SW 1271 (cell line): Measurements from ENCODE around the gene JKAMP.
"Not testable (repeated sequence)": the region's sequence is repeated elsewhere in the genome, so short reads cannot be mapped to it uniquely, and the experiment has no call there.

ENCODE experiments used
- DNase-seq, 2 experiments: peaks; one replicate each; lab custom pipeline; 2025; lab: John Stamatoyannopoulos, UW

Gene JKAMP, protein sequence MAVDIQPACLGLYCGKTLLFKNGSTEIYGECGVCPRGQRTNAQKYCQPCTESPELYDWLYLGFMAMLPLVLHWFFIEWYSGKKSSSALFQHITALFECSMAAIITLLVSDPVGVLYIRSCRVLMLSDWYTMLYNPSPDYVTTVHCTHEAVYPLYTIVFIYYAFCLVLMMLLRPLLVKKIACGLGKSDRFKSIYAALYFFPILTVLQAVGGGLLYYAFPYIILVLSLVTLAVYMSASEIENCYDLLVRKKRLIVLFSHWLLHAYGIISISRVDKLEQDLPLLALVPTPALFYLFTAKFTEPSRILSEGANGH

DNA sequence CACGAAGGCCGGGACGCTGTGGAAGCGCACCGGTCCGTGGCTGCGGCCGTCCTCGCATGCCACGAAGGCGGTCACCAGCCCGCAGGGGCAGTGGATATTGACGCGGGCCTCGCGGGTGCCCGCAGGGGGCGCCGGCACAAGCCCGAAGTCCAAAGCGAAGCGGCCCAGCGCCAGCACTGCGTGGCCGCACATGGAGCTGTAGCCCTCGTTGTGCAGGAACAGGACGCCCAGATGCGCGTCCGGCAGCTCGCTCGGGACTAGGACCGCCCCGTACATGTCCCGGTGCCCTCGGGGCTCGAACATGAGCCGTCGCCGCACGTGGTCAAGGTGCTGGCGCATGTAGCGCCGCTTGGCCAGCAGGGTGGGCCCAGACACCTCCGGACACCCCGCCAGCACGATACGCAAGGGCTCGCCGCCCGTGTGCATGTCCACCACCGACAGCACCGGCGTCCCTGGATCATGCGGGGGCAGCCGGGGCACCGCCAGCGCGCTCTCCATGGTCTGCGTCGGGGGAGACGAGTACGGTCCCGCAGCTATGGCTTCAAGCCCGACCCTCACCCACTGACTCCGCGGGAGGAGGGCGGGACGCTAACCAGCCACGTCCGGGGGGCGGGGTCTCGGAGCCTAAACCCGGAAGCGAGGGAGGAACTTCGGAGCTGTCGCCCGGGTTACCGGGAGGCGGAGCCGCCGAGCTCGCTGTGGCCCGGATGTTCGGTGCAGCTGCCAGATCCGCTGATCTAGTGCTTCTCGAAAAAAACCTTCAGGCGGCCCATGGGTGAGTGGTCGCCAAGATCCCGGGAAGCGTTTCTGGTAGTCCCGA, at the start of gene JKAMP, which contains the start of gene L3HYPDH:
Gene JKAMP (plus strand): TSS at position 699 of the 820 bp plus-strand sequence. CDS start 73 bp downstream, at position 772.
Gene L3HYPDH (minus strand): TSS at position 590 of the 820 bp plus-strand sequence. CDS start 92 bp downstream, at position 498.
- DNase-seq, result peak; percentile 85 to 89

DNA sequence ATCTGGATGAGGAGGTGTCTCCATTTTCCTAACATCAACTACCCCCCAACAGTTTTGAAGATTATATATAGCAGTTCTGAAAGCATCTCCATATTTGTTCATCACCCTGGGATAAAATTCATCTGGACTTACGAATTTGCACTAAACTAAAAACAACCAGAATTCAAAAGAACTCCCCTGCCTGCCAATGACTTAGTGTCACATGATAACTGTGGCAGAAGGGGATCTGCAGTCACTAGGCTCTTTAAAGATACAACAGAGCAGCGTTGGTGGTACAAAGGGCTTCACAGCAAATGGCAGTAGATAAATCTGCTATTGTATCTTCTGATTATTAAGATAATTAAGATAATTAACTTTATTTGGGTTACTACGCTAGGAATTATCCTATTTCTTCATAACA, 49.2 kb upstream of the JKAMP start:
- no peak for DNase-seq

DNA sequence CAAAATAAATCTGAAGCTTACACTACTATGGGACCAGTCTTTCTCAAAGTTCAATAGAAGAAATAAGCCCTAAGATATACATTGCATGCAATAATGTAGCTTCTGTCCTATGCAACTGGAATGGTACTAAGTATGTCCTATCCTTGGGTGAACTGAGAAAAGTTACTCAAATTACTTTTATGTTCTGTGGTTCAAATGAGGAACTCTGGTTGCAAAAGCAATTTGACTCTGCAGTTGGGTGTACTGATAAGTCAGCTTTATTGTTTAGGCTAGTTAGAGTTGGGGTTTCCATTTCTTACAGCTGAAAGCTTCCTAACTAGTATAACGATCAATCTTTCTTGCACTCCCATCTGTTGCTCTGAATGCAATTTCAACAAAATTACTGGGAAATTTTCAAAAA, 48.3 kb upstream of the JKAMP start:
- no peak for DNase-seq

DNA sequence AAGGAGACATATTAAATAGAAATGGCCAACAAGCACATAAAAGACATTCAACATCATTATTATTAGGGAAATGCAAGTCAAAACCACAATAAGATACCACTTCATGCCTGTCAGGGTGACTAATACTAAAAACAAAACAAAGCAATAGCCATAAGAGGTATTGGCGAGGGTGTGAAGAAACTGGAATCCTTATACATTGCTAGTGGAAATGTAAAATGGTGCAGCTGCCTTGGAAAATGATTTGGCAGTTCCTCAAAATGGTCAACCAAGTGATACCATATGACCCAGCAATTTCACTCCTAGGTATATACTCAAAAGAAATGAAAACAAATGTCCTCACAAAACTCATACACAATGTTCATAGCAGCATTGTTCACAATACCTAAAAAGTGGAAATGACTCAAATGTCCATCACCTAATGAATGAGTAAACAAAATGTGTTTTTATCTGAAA, 46.1 kb upstream of the JKAMP start:
- DNase-seq, result no peak

DNA sequence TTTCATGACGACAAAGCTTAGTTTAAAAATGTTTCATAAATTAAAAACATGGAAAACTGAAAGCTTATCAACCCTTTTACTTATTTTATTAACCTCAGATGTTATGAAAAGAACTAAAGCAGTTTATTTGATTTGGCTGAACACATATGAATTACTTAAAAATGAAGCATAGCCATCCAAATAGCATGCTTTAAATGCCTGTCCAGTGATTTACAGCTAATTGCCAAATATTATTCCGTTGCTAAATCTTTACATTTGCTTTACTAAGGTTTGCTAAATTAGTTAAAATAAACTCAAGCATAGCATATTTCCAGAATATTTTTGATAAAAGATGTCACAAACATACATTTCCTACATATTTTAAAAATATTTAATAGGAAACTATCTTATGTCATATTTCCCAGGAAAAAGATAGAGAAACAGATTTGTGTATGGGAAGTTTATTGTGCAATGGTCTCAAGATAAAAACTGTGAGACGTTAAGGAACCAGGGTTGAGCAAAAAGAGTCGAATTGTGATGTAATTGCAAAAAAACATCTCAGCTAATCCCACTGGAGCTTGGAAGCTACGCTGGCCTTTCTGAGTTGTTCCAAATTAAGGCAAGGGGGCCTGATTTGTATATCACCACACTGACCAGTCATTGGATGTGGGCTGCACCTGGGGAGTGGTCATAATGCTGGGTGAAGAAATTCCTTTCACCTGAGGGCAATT, 44.9 kb upstream of the JKAMP start:
- DNase-seq, result no peak

DNA sequence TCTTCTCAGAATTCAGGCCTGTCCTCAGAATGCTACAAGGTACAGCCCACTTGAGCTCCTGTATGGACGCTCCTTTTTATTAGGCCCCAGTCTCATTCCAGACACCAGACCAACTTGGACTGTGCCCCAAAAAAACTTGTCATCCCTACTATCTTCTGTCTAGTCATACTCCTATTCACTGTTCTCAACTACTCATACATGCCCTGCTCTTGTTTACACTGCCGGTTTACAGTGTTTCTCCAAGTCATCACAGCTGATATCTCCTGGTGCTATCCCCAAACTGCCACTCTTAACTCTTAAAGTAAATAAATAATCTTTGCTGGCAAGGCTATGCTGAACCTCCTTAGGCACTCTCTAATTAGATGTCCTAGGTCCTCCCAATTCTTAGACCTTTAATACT, 35.6 kb upstream of the JKAMP start:
- not testable (repeated sequence) for DNase-seq

DNA sequence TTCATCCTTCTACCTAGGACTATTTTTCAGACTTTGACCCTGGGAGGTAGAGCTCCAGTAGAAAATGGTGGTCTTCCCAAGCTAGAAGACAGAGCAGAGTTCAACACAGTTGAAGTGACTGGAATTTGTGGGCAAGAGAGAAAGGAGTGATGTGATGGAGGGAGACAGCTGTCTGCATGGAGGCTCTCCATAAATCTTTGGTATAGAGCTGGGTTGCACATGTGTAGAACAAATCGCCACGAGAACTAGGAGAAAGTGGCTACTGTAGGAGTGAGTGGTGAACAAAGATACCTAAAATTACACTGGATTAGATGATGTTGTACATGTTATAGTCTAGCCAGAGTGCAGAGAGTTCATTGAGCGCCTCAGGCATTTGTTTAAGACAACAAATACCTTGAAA, 33.6 kb upstream of the JKAMP start:
- no peak for DNase-seq

DNA sequence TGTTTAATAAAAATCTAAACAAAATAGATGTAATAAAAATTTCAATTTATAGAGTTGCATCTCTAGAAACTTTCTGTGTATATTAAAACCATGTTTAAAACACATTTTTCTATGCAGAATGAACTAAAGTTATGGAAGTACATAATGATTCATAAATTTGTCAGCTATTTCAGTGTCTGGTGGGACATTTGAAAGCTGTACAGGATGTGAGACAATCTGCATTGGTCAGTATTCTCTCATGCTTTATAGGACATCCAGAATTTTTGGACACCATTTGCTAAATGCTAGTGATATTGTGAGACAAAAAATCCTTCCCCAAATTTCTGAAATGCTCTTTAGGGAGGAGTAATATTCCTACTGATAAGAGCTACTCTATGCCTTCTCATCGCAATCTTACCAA, 32.5 kb upstream of the JKAMP start:
- no peak for DNase-seq

DNA sequence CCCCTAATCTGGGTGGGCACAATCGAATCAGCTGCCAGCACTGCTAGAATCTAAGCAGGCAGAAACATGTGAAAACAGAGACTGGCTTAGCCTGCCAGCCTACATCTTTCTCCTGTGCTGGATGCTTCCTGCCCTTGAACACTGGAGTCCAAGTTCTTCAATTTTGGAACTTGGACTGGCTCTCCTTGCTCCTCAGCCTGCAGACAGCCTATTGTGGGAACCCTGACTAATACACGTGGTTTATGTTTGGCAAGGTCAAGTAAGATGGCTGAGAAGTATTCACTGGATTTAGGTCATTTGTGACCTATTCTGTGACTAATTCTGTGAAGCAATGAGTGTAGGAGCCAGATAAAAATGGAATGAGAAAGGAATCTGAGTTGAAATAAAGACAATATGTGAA, 30.2 kb upstream of the JKAMP start:
- no peak for DNase-seq

DNA sequence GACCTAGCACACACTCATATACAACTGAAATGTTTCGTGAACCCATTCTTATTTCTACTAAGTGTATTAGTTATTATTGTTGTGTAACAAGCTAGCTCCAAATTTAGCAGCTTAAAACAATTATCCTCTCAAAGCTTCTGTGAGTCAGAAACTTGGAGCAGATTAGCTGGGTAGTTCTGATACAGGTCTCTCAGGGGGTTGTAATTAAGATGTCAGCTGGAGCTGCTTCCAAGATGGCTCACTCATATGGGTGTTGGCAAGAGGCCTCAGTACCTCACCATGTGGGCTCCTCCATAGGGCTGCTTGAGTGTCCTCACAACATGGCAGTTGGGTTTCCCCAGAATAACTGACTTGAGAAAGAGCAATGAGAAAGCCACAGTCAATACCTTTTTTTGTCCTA, 28.9 kb upstream of the JKAMP start:
- DNase-seq, result no peak

DNA sequence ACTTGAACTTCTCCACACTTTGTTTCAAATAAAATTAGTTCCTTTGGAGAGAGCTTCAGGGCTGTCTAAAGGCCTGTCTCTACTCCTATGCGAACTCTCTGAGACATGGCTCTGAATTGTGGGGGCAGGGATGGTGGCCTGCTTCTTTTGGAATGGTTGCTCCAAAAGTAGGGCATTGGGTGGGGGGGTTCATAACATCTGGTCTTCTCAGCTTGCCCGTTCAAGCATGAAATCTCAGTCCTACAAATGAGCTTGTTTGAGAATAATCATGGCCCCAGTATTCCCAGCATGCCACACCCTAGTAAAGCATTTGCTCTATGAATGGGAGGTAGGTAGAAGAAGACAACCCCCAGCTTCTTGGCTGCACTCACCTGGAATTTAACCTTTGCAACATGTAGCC, 25.8 kb upstream of the JKAMP start:
- no peak for DNase-seq

DNA sequence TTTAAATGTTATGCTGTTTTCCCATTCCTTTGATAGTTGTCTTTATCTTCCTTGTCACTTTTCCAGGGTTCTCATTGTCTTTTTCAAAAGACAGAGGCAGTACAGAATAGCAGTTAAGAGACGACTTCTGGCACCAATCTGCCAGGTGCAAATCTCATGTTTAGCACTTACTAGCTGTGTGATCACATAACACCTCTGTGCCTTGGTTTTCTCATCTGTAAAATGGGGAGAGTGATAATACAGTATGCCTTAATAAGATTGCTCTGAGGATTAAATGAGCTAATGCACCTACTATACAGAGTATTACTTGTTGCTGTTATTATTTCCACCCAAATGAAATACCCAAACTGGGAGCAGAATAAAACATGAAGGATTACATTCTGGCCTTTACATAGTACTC, 23.9 kb upstream of the JKAMP start:
- DNase-seq, result no peak

DNA sequence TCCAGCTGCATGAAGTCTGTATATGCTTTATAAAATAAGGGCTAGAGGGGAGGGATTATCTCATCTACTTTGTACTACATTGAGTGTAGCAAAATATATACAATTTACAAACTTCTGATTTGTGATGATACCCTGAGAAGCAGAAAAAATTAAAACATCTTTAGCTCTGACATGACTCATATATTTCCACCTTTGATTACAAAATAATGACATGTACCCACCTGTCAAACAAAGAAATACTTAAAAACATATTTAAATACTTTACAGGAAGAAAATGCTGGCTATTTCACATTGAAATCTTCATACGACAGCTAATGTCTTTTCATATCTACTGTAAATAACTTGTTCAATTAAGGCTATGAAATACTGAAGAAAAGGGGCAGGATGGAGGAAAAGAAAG, 22.4 kb upstream of the JKAMP start:
- DNase-seq, result no peak

DNA sequence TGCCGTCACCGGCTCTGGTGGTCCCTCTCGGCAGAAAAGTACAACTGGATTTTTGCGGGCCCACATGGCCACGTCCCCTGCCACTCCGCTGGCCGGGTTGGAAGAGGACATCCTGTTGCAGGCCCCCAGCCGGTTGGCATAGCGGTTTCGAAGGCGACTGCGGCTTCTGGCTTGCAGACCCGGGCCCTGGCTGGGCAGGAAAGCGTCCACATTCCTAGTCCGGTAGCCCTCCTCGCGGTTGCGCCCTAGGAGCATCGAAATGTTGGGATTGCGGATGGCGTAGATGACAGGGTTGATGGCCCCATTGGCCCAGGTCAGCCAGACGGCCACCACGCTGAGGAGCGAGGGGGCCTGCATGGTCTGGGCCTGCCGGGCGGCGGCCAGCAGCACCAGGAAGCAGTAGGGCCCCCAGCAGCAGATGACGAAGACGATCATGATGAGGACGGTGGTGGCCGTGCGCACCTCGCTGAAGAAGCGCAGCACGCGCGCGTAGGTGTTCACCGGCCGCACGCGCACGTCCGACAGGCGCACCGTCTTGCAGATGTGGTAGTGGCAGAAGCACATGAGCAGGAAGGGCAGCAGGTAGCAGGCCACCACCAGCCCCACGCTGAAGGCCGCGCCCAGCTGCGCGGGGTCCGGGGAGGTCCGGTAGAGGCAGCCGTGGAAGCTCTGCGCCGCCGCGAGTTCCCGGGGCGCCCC, 20.4 kb upstream of the JKAMP start:
- no peak for DNase-seq

DNA sequence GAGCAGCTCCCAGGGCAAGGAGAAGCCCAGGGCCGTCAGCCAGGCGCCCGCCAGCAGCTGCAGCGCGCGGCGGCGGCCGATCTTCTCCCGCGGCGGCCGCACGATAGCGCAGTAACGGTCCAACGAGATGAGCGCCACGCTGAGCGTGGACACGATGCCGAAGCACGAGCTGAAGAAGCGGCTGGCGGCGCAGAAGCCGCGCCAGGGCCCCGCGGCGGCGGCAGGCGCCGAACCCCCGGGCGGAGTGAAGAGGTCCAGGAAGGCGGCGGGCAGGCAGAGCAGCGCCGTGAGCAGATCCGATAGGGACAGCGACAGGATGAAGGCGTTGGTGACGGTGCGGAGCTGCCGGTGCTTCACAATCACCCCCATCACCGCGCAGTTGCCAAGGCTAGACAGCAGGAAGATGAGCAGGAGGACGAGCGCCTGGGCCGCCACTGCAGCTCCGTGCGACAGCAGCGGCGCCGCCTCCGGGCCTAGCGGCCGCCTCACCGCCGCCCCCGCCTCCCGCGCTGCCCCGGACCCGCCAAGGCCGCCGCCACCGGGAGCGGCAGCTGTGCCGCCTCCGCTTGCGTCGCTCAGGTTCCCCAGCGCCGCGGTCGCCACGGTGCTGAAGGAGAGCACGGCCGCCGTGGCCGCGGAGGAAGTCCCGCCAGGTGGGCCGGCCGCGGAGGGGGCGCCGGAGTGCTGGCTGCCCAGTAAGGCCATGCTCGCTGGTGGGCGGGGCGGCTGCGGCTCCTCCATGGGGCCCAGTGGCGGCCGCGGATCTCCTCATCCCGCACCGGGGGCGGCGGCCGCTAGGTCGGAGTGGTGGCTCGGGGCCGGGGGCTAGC, 19.6 kb upstream of the JKAMP start:
- DNase-seq, result peak in 1 of 2 experiments; percentile 46

DNA sequence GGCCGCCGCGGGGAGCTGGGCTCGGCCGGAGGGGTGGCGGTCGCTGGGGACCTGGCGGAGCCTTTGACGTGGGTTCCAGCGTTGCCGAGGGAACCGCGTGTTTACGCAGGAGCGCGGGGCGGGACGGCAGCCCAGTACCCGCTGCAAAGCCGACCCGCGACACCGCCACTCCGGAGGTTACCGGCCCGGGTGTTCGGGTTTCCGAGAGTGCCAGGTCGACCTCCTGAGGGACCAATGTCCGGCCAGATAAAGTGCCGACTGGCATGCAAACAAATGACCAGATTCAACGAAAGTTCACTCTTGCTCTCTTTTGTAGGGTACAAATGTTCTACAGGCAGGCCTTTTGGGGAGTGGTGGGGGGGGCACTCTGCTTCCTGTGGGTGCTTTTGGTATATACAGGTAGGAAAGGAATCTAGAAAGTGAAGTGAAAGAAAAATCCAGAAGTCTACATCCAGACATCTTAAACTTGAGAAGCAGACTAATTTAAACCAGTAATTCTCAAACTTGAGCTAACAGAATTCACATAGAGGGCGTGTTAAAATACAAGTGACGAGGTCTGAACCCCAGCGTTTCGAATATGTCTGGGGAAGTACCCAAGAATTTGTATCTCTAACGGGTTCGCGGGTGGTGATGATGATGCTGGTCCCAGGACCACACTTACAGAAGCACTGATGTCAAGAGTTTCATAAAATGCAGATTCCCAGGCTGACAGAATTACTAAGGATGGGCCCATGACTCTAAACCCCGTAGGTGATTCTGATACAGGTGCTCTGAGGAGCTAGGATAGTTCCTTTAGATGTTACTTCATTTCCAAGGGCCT, 18.8 kb upstream of the JKAMP start, which contains the start of gene GPR135:
Gene GPR135 (minus strand): TSS at position 65 of the 820 bp plus-strand sequence. CDS start 154 bp downstream, outside the sequence.
- DNase-seq, result peak; percentile 11 to 40

DNA sequence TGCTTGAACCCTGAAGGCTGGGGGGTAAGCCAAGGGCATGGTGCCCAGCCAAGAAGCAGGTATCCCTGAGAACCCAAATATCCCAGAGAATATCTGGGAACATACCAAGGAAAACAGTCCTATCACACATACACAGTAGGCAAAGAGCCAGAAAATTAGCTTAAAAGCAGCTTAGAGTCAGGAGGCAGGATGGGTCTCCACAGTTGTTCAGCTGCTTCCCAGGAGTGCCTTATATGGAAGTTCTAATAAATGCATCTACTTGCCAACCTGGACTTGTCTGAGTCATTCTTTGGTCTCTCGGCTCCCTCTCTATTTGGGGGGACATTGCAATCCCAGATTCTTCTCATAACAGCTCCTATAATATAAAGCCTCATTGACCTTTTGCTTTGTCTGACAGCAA, 10.1 kb upstream of the JKAMP start:
- no peak for DNase-seq

DNA sequence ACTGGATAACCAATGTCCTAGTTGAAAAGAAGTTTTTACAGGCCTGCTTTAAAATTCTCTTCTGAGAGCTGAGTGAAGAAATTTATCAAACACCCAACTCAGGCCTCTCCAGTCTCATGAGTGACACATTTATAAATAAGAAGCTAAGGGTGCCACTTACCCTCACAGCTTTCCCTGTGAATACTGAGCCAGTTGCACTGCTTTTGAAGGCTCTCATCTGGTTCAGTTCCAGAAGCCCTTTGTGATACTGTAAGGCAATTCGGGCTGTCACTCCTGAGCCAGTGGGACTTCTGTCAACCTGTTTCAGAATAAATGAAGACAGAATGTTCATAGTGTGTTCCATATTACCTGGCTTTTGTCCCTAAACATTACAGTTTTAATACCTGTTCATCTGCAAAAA, 8.6 kb upstream of the JKAMP start:
- DNase-seq, result no peak

DNA sequence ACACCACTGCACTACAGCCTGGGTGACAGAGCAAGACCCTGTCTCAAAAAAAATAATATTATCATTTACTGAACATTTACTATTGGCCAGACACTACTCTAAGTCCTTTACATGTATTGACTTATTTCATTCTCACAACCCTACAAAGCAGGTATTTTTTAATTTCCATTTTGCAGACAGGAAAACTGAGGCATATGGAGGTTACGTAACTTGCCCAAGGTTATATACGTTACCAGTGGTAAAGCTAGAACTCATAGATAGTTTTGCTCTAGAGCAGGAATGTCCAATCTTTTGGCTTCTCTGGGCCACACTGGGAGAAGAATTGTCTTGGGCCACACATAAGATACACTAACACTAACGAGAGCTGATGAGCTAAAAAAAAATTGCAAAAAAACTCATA, 5.8 kb upstream of the JKAMP start:
- DNase-seq, result no peak

DNA sequence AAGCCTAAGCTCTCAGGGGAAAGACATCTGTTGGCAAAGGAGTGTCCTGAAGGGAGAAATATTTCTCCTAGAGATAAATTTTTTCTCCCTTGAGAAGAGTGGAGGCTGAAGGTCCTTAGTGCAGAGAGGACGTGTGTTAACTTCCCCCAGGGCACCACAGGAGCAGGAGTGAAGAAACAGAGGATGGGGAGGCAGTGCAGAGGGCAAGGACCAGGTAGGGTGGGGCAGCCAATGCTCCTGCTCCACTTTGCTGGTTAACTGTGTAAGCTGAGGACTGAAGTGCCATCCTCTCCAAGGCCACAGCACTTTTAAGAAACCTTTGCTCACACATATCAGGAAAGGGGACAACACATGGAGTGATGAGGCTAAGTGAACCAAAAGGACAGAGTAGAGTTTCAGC, 4.2 kb upstream of the JKAMP start:
- DNase-seq, result no peak
